GM19455 (cell line): ENCODE results near the gene TLR10.
"Not testable (repeated sequence)": the region's sequence is repeated elsewhere in the genome, so short reads cannot be mapped to it uniquely, and the experiment has no call there.

Source experiments
- ATAC-seq: cut with Tn5 transposase; IDR thresholded peaks from one replicate; pipeline ENCODE4 v1.9.1; 2021; ENCODE audit not compliant: unreplicated experiment

Gene TLR10

DNA sequence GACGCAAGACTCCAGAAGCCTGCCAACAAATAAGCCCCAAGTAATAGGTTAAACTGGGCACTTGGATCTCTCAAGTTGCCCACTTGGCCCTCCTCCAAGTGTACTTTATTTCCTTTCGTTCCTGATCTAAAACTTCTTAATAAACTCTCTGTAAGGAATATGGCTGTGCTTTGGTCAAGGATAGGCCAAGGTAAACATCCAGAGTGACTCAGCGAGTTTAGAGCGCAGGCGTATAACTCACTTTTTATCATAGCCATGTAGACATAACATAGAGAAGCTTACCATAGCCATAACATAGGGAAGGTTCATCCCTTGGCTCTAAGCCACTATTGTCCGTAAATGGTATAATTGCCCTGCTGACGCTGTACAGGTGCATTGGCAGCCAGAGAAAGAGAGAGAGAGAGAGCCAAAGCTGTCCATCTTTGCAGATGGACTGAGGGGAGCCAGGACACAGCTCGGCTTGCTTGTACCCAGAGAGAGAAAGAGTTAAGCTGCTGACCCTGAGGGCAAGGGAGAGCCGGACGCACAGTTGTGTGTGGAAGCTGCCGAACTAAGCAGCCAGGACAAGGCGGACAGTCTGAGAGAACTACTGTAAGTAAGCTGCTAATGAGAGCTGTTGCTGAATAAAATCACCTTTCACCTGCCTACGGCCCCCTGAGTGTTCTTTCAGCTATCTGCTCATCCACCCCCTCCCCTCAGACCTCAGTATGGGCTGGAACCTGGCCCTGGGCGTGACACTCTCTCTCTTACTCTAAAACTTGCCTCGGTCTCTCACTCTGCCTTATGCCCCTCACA, 20.0 kb upstream of the TLR10 start:
- no peak for ATAC-seq

GRCh38 chr4:38800961-38801450, 18.2 kb upstream of the TLR10 start:
- ATAC-seq, result no peak

DNA sequence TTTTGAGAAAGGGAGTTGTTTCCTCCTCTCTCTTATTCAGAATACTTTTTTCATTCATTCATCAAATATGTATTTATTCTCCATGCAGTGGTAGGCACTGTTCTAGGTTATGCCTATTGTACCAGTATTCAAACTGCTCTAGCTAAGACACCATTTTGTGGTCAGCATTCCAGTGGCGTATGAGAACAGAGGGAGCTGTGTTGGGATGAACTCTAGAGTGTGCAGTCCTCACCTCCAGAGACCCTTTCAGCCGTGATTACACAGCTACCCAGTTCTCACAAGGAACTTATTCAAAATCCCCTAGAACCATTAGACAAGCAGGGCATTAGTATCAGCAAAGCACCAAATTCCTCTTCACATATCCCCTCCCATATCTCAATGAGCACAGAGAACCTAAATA, 17.6 kb upstream of the TLR10 start:
- no peak for ATAC-seq

DNA sequence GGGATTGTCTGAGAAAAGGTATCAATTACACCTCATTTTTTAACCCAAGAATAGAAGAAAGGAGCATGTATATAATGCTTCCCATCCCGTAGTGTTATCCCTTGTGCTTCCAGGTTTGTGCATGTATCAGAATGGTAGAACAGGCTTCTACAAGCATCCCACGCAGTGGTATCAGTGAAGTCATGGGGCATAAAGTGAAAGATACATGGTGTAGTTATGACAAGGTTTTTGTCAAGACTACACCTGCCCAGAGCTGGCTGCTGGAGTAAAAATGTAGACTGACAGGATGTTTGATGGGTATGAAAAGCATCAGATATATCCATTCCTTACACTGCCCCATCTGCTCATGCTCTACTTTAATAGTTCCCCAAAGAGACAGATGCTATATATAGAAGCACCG, 12.3 kb upstream of the TLR10 start:
- ATAC-seq, result no peak

- ATAC-seq, result no peak
These were observed 11.3 kb upstream of the TLR10 start for GRCh38 chr4:38794051-38794450.

- no peak for ATAC-seq
These were observed 8.2 kb upstream of the TLR10 start for GRCh38 chr4:38791010-38791409.

DNA sequence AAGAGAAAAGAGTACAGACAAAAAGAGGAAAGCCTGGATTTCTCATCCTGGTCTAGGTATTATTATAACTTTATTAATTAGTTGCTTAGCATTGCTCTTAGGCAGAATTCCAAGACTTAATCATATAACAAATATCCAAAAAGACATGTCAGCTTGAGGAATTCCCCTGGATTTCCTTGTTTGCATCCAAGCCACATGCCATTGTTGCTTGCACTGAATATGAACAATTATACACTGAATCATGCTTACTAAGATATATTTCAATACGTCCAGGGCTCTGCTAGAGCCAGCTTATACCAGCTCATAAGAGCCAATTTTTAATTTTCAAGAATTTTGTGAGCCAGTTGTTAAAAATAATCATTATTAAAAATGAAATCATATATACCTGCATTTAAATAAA, 5.5 kb upstream of the TLR10 start:
- ATAC-seq, result no peak

DNA sequence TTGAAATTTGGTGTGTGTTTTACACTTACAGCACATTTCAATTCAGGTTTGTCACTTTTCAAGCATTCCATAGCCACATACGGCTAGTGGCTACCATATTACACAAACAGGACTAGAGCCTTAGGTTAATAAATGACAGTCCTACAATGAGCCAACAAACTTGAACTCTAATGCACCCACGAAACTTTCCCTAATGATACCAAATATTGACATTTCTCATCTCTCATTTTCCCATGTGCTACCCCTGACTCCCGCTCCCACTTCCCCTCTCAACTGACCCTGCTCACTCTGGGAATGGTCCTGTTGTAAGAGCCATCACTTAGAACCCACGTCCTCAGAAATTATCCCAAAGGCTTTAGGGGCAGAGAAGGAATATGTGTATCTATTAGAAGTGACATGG, 4.9 kb upstream of the TLR10 start:
- ATAC-seq, result no peak

- peak; percentile 50 for ATAC-seq
These were observed 3.2 kb upstream of the TLR10 start for GRCh38 chr4:38785901-38786402.

DNA sequence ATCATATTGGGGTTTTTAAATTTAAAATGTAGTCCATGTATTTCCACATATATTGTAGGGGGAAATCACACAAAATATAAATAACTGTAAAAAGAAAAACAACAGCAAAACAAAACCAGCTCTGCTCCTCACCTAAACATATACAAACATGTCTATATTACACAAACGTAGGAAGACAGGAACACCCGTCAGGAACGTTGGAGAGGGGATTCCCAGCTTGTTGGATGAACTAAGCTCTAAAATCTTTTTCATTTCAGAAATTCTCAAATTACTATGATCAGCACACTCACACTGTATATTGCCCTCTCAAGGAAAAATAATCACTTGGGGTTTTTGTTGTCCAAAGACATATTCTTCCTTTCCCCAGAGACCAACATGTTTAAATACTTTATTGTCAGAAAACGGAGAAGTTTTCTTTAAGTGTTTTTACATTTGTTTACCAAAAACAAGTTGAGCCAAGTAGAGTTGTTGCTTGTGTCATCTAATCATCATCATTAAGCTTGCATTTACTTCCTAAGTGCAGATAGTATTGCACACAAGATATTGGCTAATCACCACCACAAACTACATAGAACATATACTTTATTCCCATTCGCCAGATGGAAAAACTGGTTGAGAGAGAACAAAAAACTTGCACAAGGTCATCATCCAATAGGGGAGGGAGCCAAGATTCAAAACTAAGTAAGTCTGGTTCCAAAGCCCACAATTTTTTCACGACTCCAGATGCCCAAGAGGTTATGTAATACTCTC, 2.4 kb upstream of the TLR10 start:
- no peak for ATAC-seq

DNA sequence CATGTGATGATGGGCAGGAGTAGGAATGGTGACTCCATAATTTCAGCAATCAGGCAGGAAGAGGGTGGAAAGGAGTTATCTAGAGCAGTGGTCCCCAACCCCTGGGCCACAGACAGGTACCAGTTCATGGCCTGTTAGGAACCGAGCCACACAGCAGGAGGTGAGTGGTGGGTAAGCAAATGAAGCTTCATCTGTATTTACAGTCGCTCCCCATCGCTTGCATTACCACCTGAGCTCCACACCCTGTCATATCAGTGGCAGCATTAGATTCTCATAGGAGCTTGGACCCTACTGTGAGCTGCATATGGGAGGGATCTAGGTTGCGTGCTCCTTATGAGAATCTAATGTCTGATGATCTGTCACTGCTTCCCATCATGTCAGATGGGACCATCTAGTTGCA, 1.4 kb upstream of the TLR10 start:
- no peak for ATAC-seq

GRCh38 chr4:38783109-38783460, 295 bp upstream of the TLR10 start:
- ATAC-seq, result no peak

GRCh38 chr4:38781854-38782261, 932 bp downstream of the TLR10 start:
- ATAC-seq, result no peak

- no peak for ATAC-seq
These were observed 1.8 kb downstream of the TLR10 start for GRCh38 chr4:38780833-38781484.

DNA sequence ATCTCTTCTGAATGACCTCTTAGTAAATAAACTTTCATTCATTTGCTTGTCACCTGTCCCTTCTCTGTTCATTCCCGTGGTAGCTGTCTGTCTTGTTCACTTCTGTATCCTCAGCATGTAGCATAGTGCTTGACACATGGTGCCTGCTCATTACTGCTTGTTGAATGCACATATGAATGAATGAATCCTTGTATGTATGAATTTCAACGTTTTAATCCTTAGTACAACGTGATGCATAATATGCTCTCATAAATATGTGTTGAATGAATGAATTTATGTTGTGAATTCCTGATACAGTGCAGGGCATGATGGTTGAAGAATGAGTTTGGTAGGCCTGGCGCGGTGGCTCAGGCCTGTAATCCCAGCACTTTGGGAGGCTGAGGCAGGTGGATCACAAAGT, 3.0 kb downstream of the TLR10 start:
- ATAC-seq, result no peak

- not testable (repeated sequence) for ATAC-seq
These were observed 4.9 kb downstream of the TLR10 start for GRCh38 chr4:38777925-38778324.

DNA sequence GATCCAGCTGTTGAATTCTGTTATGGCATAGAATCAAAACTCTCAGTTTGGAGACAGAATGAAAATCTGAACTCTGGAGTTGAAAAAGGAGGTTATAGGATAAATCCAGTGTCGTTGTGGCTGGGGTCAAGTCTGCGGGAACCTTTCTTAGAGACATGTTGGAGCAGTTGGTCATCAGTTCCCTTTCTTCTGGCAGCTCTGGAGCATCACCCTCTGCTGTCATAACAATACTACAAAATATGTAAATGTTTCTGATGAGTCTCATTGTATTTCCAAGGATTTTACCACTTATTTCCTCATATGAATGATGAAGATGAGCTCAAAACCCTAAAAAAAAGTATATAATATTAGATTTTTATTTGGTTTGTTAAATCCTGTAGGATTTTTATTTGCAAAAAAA, 7.5 kb downstream of the TLR10 start:
- ATAC-seq, result no peak

DNA sequence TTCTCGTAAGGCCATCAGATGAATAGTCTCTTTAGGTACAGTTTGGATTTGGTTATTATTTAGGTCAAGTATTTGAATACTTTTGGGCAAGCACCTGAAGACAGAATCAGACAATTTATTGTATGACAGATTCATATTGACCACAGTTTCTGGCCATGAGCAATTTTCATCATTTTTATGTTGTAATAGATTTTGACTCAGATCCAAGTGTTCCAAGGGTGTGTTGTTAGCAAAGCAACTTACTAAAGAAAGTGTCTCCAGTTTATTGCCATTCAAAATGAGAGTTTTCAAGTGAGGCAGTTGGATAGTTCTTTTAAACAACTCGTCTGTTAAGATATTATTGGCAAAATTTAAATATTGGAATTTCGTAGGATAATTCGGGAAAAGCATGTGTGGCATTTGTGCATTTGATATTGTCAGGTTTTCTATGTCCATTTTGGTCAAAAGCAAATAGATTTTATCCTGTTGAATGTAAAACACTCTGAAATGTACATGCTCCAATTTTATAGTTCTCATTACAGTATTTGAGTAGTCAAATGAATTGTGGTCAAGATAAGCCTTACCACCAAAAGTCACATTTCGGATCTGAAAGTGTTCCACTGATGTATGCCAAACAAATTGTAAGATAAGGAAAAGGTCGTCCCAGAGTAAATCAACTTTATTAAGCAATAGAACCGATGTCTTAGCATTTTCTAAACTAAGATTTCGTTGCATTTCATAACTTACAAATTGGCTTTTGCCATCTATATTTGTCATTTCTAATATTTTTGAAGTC, 8.4 kb downstream of the TLR10 start:
- no peak for ATAC-seq

DNA sequence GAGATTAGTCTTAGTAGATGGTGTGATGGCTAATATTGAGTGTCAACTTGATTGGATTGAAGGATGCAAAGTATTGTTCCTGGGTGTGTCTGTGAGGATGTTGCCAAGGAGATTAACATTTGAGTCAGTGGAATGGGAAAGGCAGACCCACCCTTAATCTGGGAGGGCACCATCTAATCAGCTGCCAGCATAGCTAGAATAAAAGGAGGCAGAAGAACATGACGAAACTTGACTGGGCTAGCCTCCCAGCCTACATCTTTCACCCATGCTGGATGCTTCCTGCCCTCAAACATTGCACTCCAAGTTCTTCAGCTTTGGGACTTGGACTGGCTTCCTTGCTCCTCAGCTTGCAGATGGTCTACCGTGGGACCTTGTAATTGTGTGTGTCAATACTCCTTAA, 12.5 kb downstream of the TLR10 start:
- ATAC-seq, result not testable (repeated sequence)

DNA sequence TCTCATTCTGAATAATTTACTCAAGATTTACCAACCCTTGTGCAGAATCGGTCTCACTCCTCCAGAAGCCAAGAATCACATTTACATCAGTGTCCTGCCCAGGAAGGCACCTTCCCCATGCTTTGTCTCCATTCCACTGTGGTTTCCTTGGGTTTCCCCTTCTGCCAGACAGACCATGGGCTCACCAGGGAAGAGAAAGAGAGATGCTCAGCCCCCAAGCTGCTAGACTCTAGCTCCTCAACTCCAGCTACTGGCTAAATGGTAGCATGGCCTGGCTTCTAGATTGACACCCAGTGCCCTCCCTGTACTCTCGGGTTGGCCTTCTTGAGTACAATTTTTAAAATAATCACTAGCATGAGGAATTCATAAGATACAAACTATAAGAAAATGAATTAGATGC, 12.9 kb downstream of the TLR10 start:
- ATAC-seq, result no peak

DNA sequence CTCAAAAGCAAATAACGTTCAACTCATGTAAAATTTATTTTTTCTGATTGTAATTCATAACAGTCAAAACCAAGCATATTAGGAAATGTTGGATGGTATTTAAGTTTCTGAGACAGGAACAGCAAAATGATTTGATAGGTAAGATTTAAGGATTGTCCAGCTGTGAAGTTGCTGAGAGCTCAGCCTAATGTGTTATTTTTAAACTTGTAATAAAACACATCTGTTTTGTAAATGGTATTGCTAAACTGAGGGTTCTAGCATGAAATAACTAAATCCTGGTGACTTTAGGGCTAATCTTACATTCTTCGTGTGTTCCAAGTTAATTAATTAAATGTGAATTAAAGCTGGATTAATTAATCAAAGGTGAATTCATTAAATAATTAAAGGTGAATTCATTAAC, 13.3 kb downstream of the TLR10 start:
- no peak for ATAC-seq
